Measurements from ENCODE around the gene BID. TPM values are rescaled to one million over a fixed set of nuclear protein-coding genes. Genes with fewer than 3 reads are reported as not detected.

BID gene
- total RNA-seq, 1 donor from 2014 or later: 35.1 TPM

- no peaks in the 10 kb centered on the region for H3K36me3 ChIP-seq (ENCODE audit: insufficient read depth, low read length)
- Mint-ChIP-seq H3K4me3 (ENCODE audit: unreplicated experiment) (no peak overlapping the region), H3K36me3 (ENCODE audit: low read depth, unreplicated experiment) (peaks cover 29% of the 10 kb centered on the region), H3K27ac (ENCODE audit: unreplicated experiment) (no peak overlapping the region), H3K4me1 (ENCODE audit: low read depth, unreplicated experiment) (no peaks in the 10 kb centered on the region), H3K27me3 (ENCODE audit: low read depth, unreplicated experiment) (no peaks in the 10 kb centered on the region), H3K9me3 (ENCODE audit: unreplicated experiment) (no peaks in the 10 kb centered on the region)
- H2AFZ ChIP-seq (ENCODE audit: low read depth, low read length): no peak overlapping the region
- no peak overlapping the region for H3K4me3 ChIP-seq (ENCODE audit: insufficient read depth, low read depth, low read length)
- H3K79me2 ChIP-seq (ENCODE audit: insufficient read depth, low read length): no peaks in the 10 kb centered on the region
- DNase-seq (ENCODE audit: low read depth) (no peak), FAIRE-seq (no peak)
- TF ChIP-seq CTCF (IDR thresholded peaks at IDR 0.05; ENCODE audit: insufficient read depth, low read depth, low read length): no peak
- TF ChIP-seq EZH2 (IDR thresholded peaks at IDR 0.05; ENCODE audit: insufficient read depth, low read length): no peak
- no peak overlapping the region for H3K27ac ChIP-seq (ENCODE audit: low read depth, low read length)
- H3K4me2 ChIP-seq (ENCODE audit: low read length): no peak overlapping the region
- H3K27me3 ChIP-seq (ENCODE audit: insufficient read depth, low read length): no peaks in the 10 kb centered on the region
- no peaks in the 10 kb centered on the region for H3K4me1 ChIP-seq (ENCODE audit: insufficient read depth, low read length)
- H3K9ac ChIP-seq (ENCODE audit: low read length): no peak overlapping the region
- H3K9me3 ChIP-seq (ENCODE audit: insufficient read depth, low read depth, low read length): no peaks in the 10 kb centered on the region
- no peaks in the 10 kb centered on the region for H4K20me1 ChIP-seq (ENCODE audit: insufficient read depth, low read length)
Observed at GRCh38 chr22:17816649-17817048, 42.4 kb upstream of the BID start.

- H3K4me1 Mint-ChIP-seq (ENCODE audit: low read depth, unreplicated experiment): no peaks in the 10 kb centered on the region
- no peak for FAIRE-seq
- Histone ChIP-seq H3K4me2 (ENCODE audit: low read length) (no peak overlapping the region), H3K27me3 (ENCODE audit: insufficient read depth, low read length) (no peaks in the 10 kb centered on the region), H3K79me2 (ENCODE audit: insufficient read depth, low read length) (no peaks in the 10 kb centered on the region), H3K27ac (ENCODE audit: low read depth, low read length) (no peak overlapping the region), H2AFZ (ENCODE audit: low read depth, low read length) (no peak overlapping the region), H3K9ac (ENCODE audit: low read length) (no peak overlapping the region), H3K9me3 (ENCODE audit: insufficient read depth, low read depth, low read length) (no peaks in the 10 kb centered on the region), H3K4me1 (ENCODE audit: insufficient read depth, low read length) (no peaks in the 10 kb centered on the region), H4K20me1 (ENCODE audit: insufficient read depth, low read length) (no peaks in the 10 kb centered on the region), H3K4me3 (ENCODE audit: insufficient read depth, low read depth, low read length) (no peak overlapping the region), H3K36me3 (ENCODE audit: insufficient read depth, low read length) (peaks cover 4% of the 10 kb centered on the region)
- no peak overlapping the region for H3K4me3 Mint-ChIP-seq (ENCODE audit: unreplicated experiment)
- no peaks in the 10 kb centered on the region for H3K9me3 Mint-ChIP-seq (ENCODE audit: unreplicated experiment)
- TF ChIP-seq CTCF (IDR thresholded peaks at IDR 0.05; ENCODE audit: insufficient read depth, low read depth, low read length): no peak
- no peak for TF ChIP-seq EZH2 (IDR thresholded peaks at IDR 0.05; ENCODE audit: insufficient read depth, low read length)
- H3K27ac Mint-ChIP-seq (ENCODE audit: unreplicated experiment): no peak overlapping the region
- DNase-seq (ENCODE audit: low read depth): no peak
- peaks cover 28% of the 10 kb centered on the region for H3K36me3 Mint-ChIP-seq (ENCODE audit: low read depth, unreplicated experiment)
- H3K27me3 Mint-ChIP-seq (ENCODE audit: low read depth, unreplicated experiment): no peaks in the 10 kb centered on the region
Observed at GRCh38 chr22:17815703-17816254, 41.5 kb upstream of the BID start.

GRCh38 chr22:17814830-17815229 is 40.6 kb upstream of the BID start:
- H3K36me3 ChIP-seq (ENCODE audit: insufficient read depth, low read length): peaks cover 4% of the 10 kb centered on the region

More at GRCh38 chr22:17814830-17815229, 40.6 kb upstream of the BID start:
- H4K20me1 ChIP-seq (ENCODE audit: insufficient read depth, low read length): no peaks in the 10 kb centered on the region
- no peak overlapping the region for H3K27ac ChIP-seq (ENCODE audit: low read depth, low read length)
- no peaks in the 10 kb centered on the region for H3K9me3 Mint-ChIP-seq (ENCODE audit: unreplicated experiment)
- no peaks in the 10 kb centered on the region for H3K27me3 ChIP-seq (ENCODE audit: insufficient read depth, low read length)
- H3K4me1 ChIP-seq (ENCODE audit: insufficient read depth, low read length): no peaks in the 10 kb centered on the region
- H3K9ac ChIP-seq (ENCODE audit: low read length): no peak overlapping the region
- no peak overlapping the region for H3K4me3 Mint-ChIP-seq (ENCODE audit: unreplicated experiment)
- H3K27me3 Mint-ChIP-seq (ENCODE audit: low read depth, unreplicated experiment): no peaks in the 10 kb centered on the region
- no peaks in the 10 kb centered on the region for H3K9me3 ChIP-seq (ENCODE audit: insufficient read depth, low read depth, low read length)
- no peak for FAIRE-seq
- no peak for DNase-seq (ENCODE audit: low read depth)
- no peak overlapping the region for H3K4me2 ChIP-seq (ENCODE audit: low read length)
- H3K79me2 ChIP-seq (ENCODE audit: insufficient read depth, low read length): no peaks in the 10 kb centered on the region
- H3K4me3 ChIP-seq (ENCODE audit: insufficient read depth, low read depth, low read length): no peak overlapping the region
- H3K36me3 Mint-ChIP-seq (ENCODE audit: low read depth, unreplicated experiment): peaks cover 28% of the 10 kb centered on the region
- no peak overlapping the region for H2AFZ ChIP-seq (ENCODE audit: low read depth, low read length)
- no peak for TF ChIP-seq CTCF (IDR thresholded peaks at IDR 0.05; ENCODE audit: insufficient read depth, low read depth, low read length)
- no peak for TF ChIP-seq EZH2 (IDR thresholded peaks at IDR 0.05; ENCODE audit: insufficient read depth, low read length)
- H3K4me1 Mint-ChIP-seq (ENCODE audit: low read depth, unreplicated experiment): no peaks in the 10 kb centered on the region
- peak overlapping the region; percentile 41 for H3K27ac Mint-ChIP-seq (ENCODE audit: unreplicated experiment)
